Left colon (tissue), 2 donors: ENCODE data around the gene SYPL1. TPM values are rescaled to one million over a fixed set of nuclear protein-coding genes. Genes with fewer than 3 reads are reported as not detected.

Experiments
- ATAC-seq: fragments of 200-7000 bp; cut with Tn5 transposase; one replicate; pipeline ENCODE4 v1.9.1; 2020; ENCODE audit warnings: mild to moderate bottlenecking, moderate library complexity
- DNase-seq, 2 donors: peaks; one replicate each; pipeline ENCODE4 v3.0.0-alpha.2; 2020
- intact Hi-C, 2 donors: fragments of 100-400 bp; cut with DNase I in 1 of 2; cut with micrococcal nuclease in 1 of 2; formaldehyde crosslinking; loops; one replicate each; pipeline versions ENCODE4 v1.11.2 to v1.14.0; 2022; cut with DNase I, micrococcal nuclease
- total RNA-seq, 2 donors: library from RNA; stranded (reverse); fragmentation: NEBNext Ultra II Directional; extraction: Animal tissue kit (Norgen Biotek cat#: 25700); gene quantifications; one replicate each; pipeline ENCODE4 v1.2.1, GENCODE V29; 2021
- donor health status: DM: no; HTN: no; CAD: no.
- donor health status: DM: yes; HTN: yes; CAD: no.

Gene SYPL1
- total RNA-seq, 2 donors from 2014 or later = 71.9 to 84.2 TPM

GRCh38 chr7:106071999-106072714 lies 40.0 kb downstream of the SYPL1 start:
- DNase-seq = peak in 1 of 2 donors; percentile 69
- peak; percentile 67 for ATAC-seq
- intact Hi-C loops = no loop called here

GRCh38 chr7:106071356-106071998 lies 40.6 kb downstream of the SYPL1 start:
- DNase-seq = peak; percentile 74 to 79

GRCh38 chr7:106070567-106071254 lies 41.4 kb downstream of the SYPL1 start:
- DNase-seq = no peak
- ATAC-seq = no peak
- intact Hi-C loops = no loop called here

More at GRCh38 chr7:106071356-106071998, 40.6 kb downstream of the SYPL1 start:
- intact Hi-C loops = no loop called here
- ATAC-seq = peak; percentile 93

- intact Hi-C loops = no loop called here
- ATAC-seq (no peak), DNase-seq (no peak)
These were observed 41.9 kb downstream of the SYPL1 start for GRCh38 chr7:106070201-106070551.

- intact Hi-C loops = no loop called here
- ATAC-seq (no peak), DNase-seq (no peak)
These were observed 42.5 kb downstream of the SYPL1 start for GRCh38 chr7:106069471-106070200.

- ATAC-seq (no peak), DNase-seq (peak in 1 of 2 donors; percentile 56)
- intact Hi-C loops = no loop called here
These were observed 43.1 kb downstream of the SYPL1 start for GRCh38 chr7:106068986-106069385.

GRCh38 chr7:106068538-106068961 lies 43.6 kb downstream of the SYPL1 start:
- ATAC-seq (no peak), DNase-seq (no peak)
- intact Hi-C loops = no loop called here

- DNase-seq = no peak
- no peak for ATAC-seq
- intact Hi-C loops = no loop called here
These were observed 44.4 kb downstream of the SYPL1 start for GRCh38 chr7:106067678-106068077.

GRCh38 chr7:106065575-106066500 lies 46.3 kb downstream of the SYPL1 start:
- intact Hi-C loops = no loop called here

GRCh38 chr7:106064771-106065574 lies 47.1 kb downstream of the SYPL1 start:
- DNase-seq (peak; percentile 77 to 94), ATAC-seq (peak; percentile 80)
- intact Hi-C loops = no loop called here

More at GRCh38 chr7:106065575-106066500, 46.3 kb downstream of the SYPL1 start:
- peak; percentile 70 for ATAC-seq
- DNase-seq = peak; percentile 66 to 72

GRCh38 chr7:106064316-106064715 lies 47.8 kb downstream of the SYPL1 start:
- intact Hi-C loops = no loop called here
- ATAC-seq (no peak), DNase-seq (peak in 1 of 2 donors; percentile 26)

GRCh38 chr7:106063692-106064091 lies 48.4 kb downstream of the SYPL1 start:
- intact Hi-C loops = no loop called here
- no peak for ATAC-seq
- DNase-seq = no peak

- ATAC-seq (peak; percentile 29), DNase-seq (peak in 1 of 2 donors; percentile 43)
- intact Hi-C loops = no loop called here
These were observed 49.1 kb downstream of the SYPL1 start for GRCh38 chr7:106063024-106063423.

- ATAC-seq = no peak
- DNase-seq = no peak
- intact Hi-C loops = no loop called here
These were observed 49.6 kb downstream of the SYPL1 start for GRCh38 chr7:106062521-106062931.

- DNase-seq (no peak), ATAC-seq (no peak)
- intact Hi-C loops = no loop called here
These were observed 50.1 kb downstream of the SYPL1 start for GRCh38 chr7:106062006-106062405.

- DNase-seq (no peak), ATAC-seq (no peak)
- intact Hi-C loops = no loop called here
These were observed 50.7 kb downstream of the SYPL1 start for GRCh38 chr7:106061301-106061979.

- intact Hi-C loops = no loop called here
- no peak for ATAC-seq
- DNase-seq = no peak
These were observed 51.7 kb downstream of the SYPL1 start for GRCh38 chr7:106060394-106060920.
